ENCODE results near the gene UGT8.
"Not testable (repeated sequence)": the region's sequence is repeated elsewhere in the genome, so short reads cannot be mapped to it uniquely, and the experiment has no call there.

UGT8 gene

GRCh38 chr4:114659386-114660008 is 60.9 kb downstream of the UGT8 start:
- H3K27me3 ChIP-seq (ENCODE audit: low read depth, low read length) = no peaks in the 10 kb centered on the region
- H3K27ac ChIP-seq (ENCODE audit: low read length) = no peak overlapping the region
- H3K36me3 ChIP-seq (ENCODE audit: control insufficient read depth in 1 of 2, insufficient read depth in 2 of 2, low read length in 2 of 2) = no peaks in the 10 kb centered on the region
- H3K4me1 ChIP-seq (ENCODE audit: control insufficient read depth in 1 of 2, insufficient read depth in 2 of 2, low read length in 2 of 2) = no peaks in the 10 kb centered on the region
- H3K9me3 ChIP-seq (ENCODE audit: control insufficient read depth in 1 of 2, low read length in 2 of 2) = no peaks in the 10 kb centered on the region
- no peak overlapping the region for H3K4me3 ChIP-seq (ENCODE audit: low read depth in 1 of 2, low read length in 2 of 2)

- no peak overlapping the region for H3K27ac ChIP-seq (ENCODE audit: low read length)
- no peaks in the 10 kb centered on the region for H3K27me3 ChIP-seq (ENCODE audit: low read depth, low read length)
- no peak overlapping the region for H3K4me3 ChIP-seq (ENCODE audit: low read depth in 1 of 2, low read length in 2 of 2)
- H3K4me1 ChIP-seq (ENCODE audit: control insufficient read depth in 1 of 2, insufficient read depth in 2 of 2, low read length in 2 of 2) = no peaks in the 10 kb centered on the region
- no peaks in the 10 kb centered on the region for H3K36me3 ChIP-seq (ENCODE audit: control insufficient read depth in 1 of 2, insufficient read depth in 2 of 2, low read length in 2 of 2)
- no peaks in the 10 kb centered on the region for H3K9me3 ChIP-seq (ENCODE audit: control insufficient read depth in 1 of 2, low read length in 2 of 2)
These were observed 64.5 kb downstream of the UGT8 start for GRCh38 chr4:114663083-114663482.

- Histone ChIP-seq H3K27me3 (ENCODE audit: low read depth, low read length) (no peaks in the 10 kb centered on the region), H3K4me3 (ENCODE audit: low read depth in 1 of 2, low read length in 2 of 2) (no peak overlapping the region), H3K36me3 (ENCODE audit: control insufficient read depth in 1 of 2, insufficient read depth in 2 of 2, low read length in 2 of 2) (no peaks in the 10 kb centered on the region), H3K9me3 (ENCODE audit: control insufficient read depth in 1 of 2, low read length in 2 of 2) (no peaks in the 10 kb centered on the region), H3K4me1 (ENCODE audit: control insufficient read depth in 1 of 2, insufficient read depth in 2 of 2, low read length in 2 of 2) (no peaks in the 10 kb centered on the region), H3K27ac (ENCODE audit: low read length) (no peak overlapping the region)
These were observed 70.0 kb downstream of the UGT8 start for GRCh38 chr4:114668577-114668976.

- H3K4me1 ChIP-seq (ENCODE audit: control insufficient read depth in 1 of 2, insufficient read depth in 2 of 2, low read length in 2 of 2) = not testable (repeated sequence)
These were observed 72.1 kb downstream of the UGT8 start for GRCh38 chr4:114670733-114671132.

GRCh38 chr4:114673306-114673705 is 74.7 kb downstream of the UGT8 start:
- Histone ChIP-seq H3K4me3 (ENCODE audit: low read depth in 1 of 2, low read length in 2 of 2) (no peak overlapping the region), H3K4me1 (ENCODE audit: control insufficient read depth in 1 of 2, insufficient read depth in 2 of 2, low read length in 2 of 2) (no peaks in the 10 kb centered on the region), H3K27me3 (ENCODE audit: low read depth, low read length) (no peaks in the 10 kb centered on the region), H3K36me3 (ENCODE audit: control insufficient read depth in 1 of 2, insufficient read depth in 2 of 2, low read length in 2 of 2) (no peaks in the 10 kb centered on the region), H3K9me3 (ENCODE audit: control insufficient read depth in 1 of 2, low read length in 2 of 2) (no peaks in the 10 kb centered on the region), H3K27ac (ENCODE audit: low read length) (no peak overlapping the region)

More at GRCh38 chr4:114670733-114671132, 72.1 kb downstream of the UGT8 start:
- H3K27ac ChIP-seq (ENCODE audit: low read length); H3K27me3 ChIP-seq (ENCODE audit: low read depth, low read length); H3K36me3 ChIP-seq (ENCODE audit: control insufficient read depth in 1 of 2, insufficient read depth in 2 of 2, low read length in 2 of 2); H3K4me3 ChIP-seq (ENCODE audit: low read depth in 1 of 2, low read length in 2 of 2); H3K9me3 ChIP-seq (ENCODE audit: control insufficient read depth in 1 of 2, low read length in 2 of 2): not testable (repeated sequence)

GRCh38 chr4:114674080-114674479 is 75.5 kb downstream of the UGT8 start:
- Histone ChIP-seq H3K27me3 (ENCODE audit: low read depth, low read length) (no peaks in the 10 kb centered on the region), H3K4me1 (ENCODE audit: control insufficient read depth in 1 of 2, insufficient read depth in 2 of 2, low read length in 2 of 2) (no peaks in the 10 kb centered on the region), H3K36me3 (ENCODE audit: control insufficient read depth in 1 of 2, insufficient read depth in 2 of 2, low read length in 2 of 2) (no peaks in the 10 kb centered on the region), H3K9me3 (ENCODE audit: control insufficient read depth in 1 of 2, low read length in 2 of 2) (no peaks in the 10 kb centered on the region), H3K27ac (ENCODE audit: low read length) (no peak overlapping the region), H3K4me3 (ENCODE audit: low read depth in 1 of 2, low read length in 2 of 2) (no peak overlapping the region)

GRCh38 chr4:114677346-114677979 is 78.9 kb downstream of the UGT8 start:
- Histone ChIP-seq H3K4me3 (ENCODE audit: low read depth in 1 of 2, low read length in 2 of 2) (no peak overlapping the region), H3K9me3 (ENCODE audit: control insufficient read depth in 1 of 2, low read length in 2 of 2) (no peaks in the 10 kb centered on the region), H3K27me3 (ENCODE audit: low read depth, low read length) (no peaks in the 10 kb centered on the region), H3K36me3 (ENCODE audit: control insufficient read depth in 1 of 2, insufficient read depth in 2 of 2, low read length in 2 of 2) (no peaks in the 10 kb centered on the region), H3K27ac (ENCODE audit: low read length) (no peak overlapping the region), H3K4me1 (ENCODE audit: control insufficient read depth in 1 of 2, insufficient read depth in 2 of 2, low read length in 2 of 2) (no peaks in the 10 kb centered on the region)

GRCh38 chr4:114684462-114684861 is 85.9 kb downstream of the UGT8 start:
- Histone ChIP-seq H3K27ac (ENCODE audit: low read length) (no peak overlapping the region), H3K36me3 (ENCODE audit: control insufficient read depth in 1 of 2, insufficient read depth in 2 of 2, low read length in 2 of 2) (no peaks in the 10 kb centered on the region), H3K4me3 (ENCODE audit: low read depth in 1 of 2, low read length in 2 of 2) (no peak overlapping the region), H3K4me1 (ENCODE audit: control insufficient read depth in 1 of 2, insufficient read depth in 2 of 2, low read length in 2 of 2) (no peaks in the 10 kb centered on the region), H3K9me3 (ENCODE audit: control insufficient read depth in 1 of 2, low read length in 2 of 2) (no peaks in the 10 kb centered on the region), H3K27me3 (ENCODE audit: low read depth, low read length) (no peaks in the 10 kb centered on the region)

- H3K27ac ChIP-seq (ENCODE audit: low read length) = no peak overlapping the region
- no peaks in the 10 kb centered on the region for H3K9me3 ChIP-seq (ENCODE audit: control insufficient read depth in 1 of 2, low read length in 2 of 2)
- no peaks in the 10 kb centered on the region for H3K27me3 ChIP-seq (ENCODE audit: low read depth, low read length)
- no peaks in the 10 kb centered on the region for H3K36me3 ChIP-seq (ENCODE audit: control insufficient read depth in 1 of 2, insufficient read depth in 2 of 2, low read length in 2 of 2)
- no peaks in the 10 kb centered on the region for H3K4me1 ChIP-seq (ENCODE audit: control insufficient read depth in 1 of 2, insufficient read depth in 2 of 2, low read length in 2 of 2)
- H3K4me3 ChIP-seq (ENCODE audit: low read depth in 1 of 2, low read length in 2 of 2) = no peak overlapping the region
These were observed 89.5 kb downstream of the UGT8 start for GRCh38 chr4:114688059-114688458.

GRCh38 chr4:114690571-114690970 is 92.0 kb downstream of the UGT8 start:
- Histone ChIP-seq H3K4me3 (ENCODE audit: low read depth in 1 of 2, low read length in 2 of 2) (no peak overlapping the region), H3K27ac (ENCODE audit: low read length) (no peak overlapping the region), H3K4me1 (ENCODE audit: control insufficient read depth in 1 of 2, insufficient read depth in 2 of 2, low read length in 2 of 2) (no peaks in the 10 kb centered on the region), H3K36me3 (ENCODE audit: control insufficient read depth in 1 of 2, insufficient read depth in 2 of 2, low read length in 2 of 2) (no peaks in the 10 kb centered on the region), H3K27me3 (ENCODE audit: low read depth, low read length) (no peaks in the 10 kb centered on the region), H3K9me3 (ENCODE audit: control insufficient read depth in 1 of 2, low read length in 2 of 2) (no peaks in the 10 kb centered on the region)

- no peaks in the 10 kb centered on the region for H3K4me1 ChIP-seq (ENCODE audit: control insufficient read depth in 1 of 2, insufficient read depth in 2 of 2, low read length in 2 of 2)
- H3K27me3 ChIP-seq (ENCODE audit: low read depth, low read length) = no peaks in the 10 kb centered on the region
- H3K36me3 ChIP-seq (ENCODE audit: control insufficient read depth in 1 of 2, insufficient read depth in 2 of 2, low read length in 2 of 2) = no peaks in the 10 kb centered on the region
- H3K27ac ChIP-seq (ENCODE audit: low read length) = no peak overlapping the region
- no peaks in the 10 kb centered on the region for H3K9me3 ChIP-seq (ENCODE audit: control insufficient read depth in 1 of 2, low read length in 2 of 2)
- H3K4me3 ChIP-seq (ENCODE audit: low read depth in 1 of 2, low read length in 2 of 2) = no peak overlapping the region
These were observed 93.3 kb downstream of the UGT8 start for GRCh38 chr4:114691865-114692264.

- Histone ChIP-seq H3K27me3 (ENCODE audit: low read depth, low read length) (no peaks in the 10 kb centered on the region), H3K9me3 (ENCODE audit: control insufficient read depth in 1 of 2, low read length in 2 of 2) (no peaks in the 10 kb centered on the region), H3K27ac (ENCODE audit: low read length) (no peak overlapping the region), H3K36me3 (ENCODE audit: control insufficient read depth in 1 of 2, insufficient read depth in 2 of 2, low read length in 2 of 2) (no peaks in the 10 kb centered on the region), H3K4me1 (ENCODE audit: control insufficient read depth in 1 of 2, insufficient read depth in 2 of 2, low read length in 2 of 2) (no peaks in the 10 kb centered on the region), H3K4me3 (ENCODE audit: low read depth in 1 of 2, low read length in 2 of 2) (no peak overlapping the region)
These were observed 94.4 kb downstream of the UGT8 start for GRCh38 chr4:114692958-114693357.
